HCT116 (cell line): ENCODE data around the gene RSPH6A. TPM values are rescaled to one million over a fixed set of nuclear protein-coding genes. Genes with fewer than 3 reads are reported as not detected.

Experiments used
- ATAC-seq: fragments of 200-7000 bp; cut with Tn5 transposase; 2 replicates; pipeline ENCODE4 v1.9.1; 2020; ENCODE audit warnings: mild to moderate bottlenecking, moderate library complexity
- BruUV-seq: library from RNA; stranded (reverse); fragments of 400-500 nt; replicated peaks from 2 replicates; lab custom pipeline; 2021; lab: Mats Ljungman, UMichigan
- CTCF ChIA-PET: fragments of 300-600 bp; sonication (Branson Sonifier 250); formaldehyde crosslinking; loops from one replicate; lab custom pipeline; 2021; ENCODE audit warnings: antibody characterized with exemption; lab: Charles Lee
- POLR2A ChIA-PET: fragments of 300-600, 350-600 bp; sonication (Branson Sonifier 250); formaldehyde crosslinking; loops from one replicate; lab custom pipeline; 2021; ENCODE audit warnings: antibody characterized with exemption; lab: Charles Lee
- RAD21 ChIA-PET, 2 experiments: fragments of 300-600 bp; sonication (Branson Sonifier 250); formaldehyde crosslinking; loops; one replicate each; lab custom pipeline; 2023; ENCODE audit warnings: low total read pairs in 2 of 2; ENCODE audit not compliant: uncharacterized antibody in 2 of 2, unreplicated experiment in 2 of 2, low non-redundant PET in 1 of 2; lab: Charles Lee
- DNase-seq: peaks from one replicate; pipeline ENCODE4 v3.0.0-alpha.2; 2010; ENCODE audit warnings: low read depth, low spot score
- H2AFZ ChIP-seq: fragments of 200-600 bp; shearing (Covaris generic), sonication (generic); 2 replicates; pipeline ENCODE4 v1.6.1; 2017; ENCODE audit warnings: low read depth, mixed run types, mixed read lengths, antibody characterized with exemption, low read length; ENCODE audit not compliant: poor library complexity, severe bottlenecking
- H3K27ac ChIP-seq: 2 replicates; pipeline ENCODE4 v1.5.1; 2012; ENCODE audit warnings: low read depth, low read length
- H3K27me3 ChIP-seq: fragments of 200-600 bp; sonication (generic); 2 replicates; pipeline ENCODE4 v1.6.1; 2016; ENCODE audit warnings: mixed run types, low read length, mixed read lengths; ENCODE audit not compliant: insufficient read depth
- H3K36me3 ChIP-seq, 2 experiments: fragments of 200-500 bp in 1 of 2; fragments of 200-600 bp in 1 of 2; sonication (Bioruptor generic) in 1 of 2; sonication (generic) in 1 of 2; 2 replicates each; pipeline versions ENCODE4 v1.5.1 to v1.6.1; 2014 to 2016; ENCODE audit warnings: low read length in 2 of 2, inconsistent platforms in 1 of 2, mixed read lengths in 1 of 2, mixed run types in 1 of 2; ENCODE audit not compliant: insufficient read depth in 2 of 2, control insufficient read depth in 1 of 2
- H3K4me1 ChIP-seq, 2 experiments: fragments of 200-600 bp in 1 of 2; sonication (generic) in 1 of 2; 2 replicates each; pipeline versions ENCODE4 v1.5.1 to v1.6.1; 2012 to 2017; ENCODE audit warnings: low read length in 2 of 2, inconsistent platforms in 1 of 2, mild to moderate bottlenecking in 1 of 2, mixed read lengths in 1 of 2, mixed run types in 1 of 2, moderate library complexity in 1 of 2; ENCODE audit not compliant: insufficient read depth in 2 of 2, control insufficient read depth in 1 of 2
- H3K4me2 ChIP-seq: fragments of 200-600 bp; sonication (generic); 2 replicates; pipeline ENCODE4 v1.6.1; 2017; ENCODE audit warnings: mixed run types, low read length, mixed read lengths
- H3K4me3 ChIP-seq, 2 experiments: fragments of 200-600 bp in 1 of 2; sonication (generic) in 1 of 2; replicated peaks in 1 of 2; 2 replicates each; pipeline ENCODE4 v1.5.1; 2011 to 2016; ENCODE audit warnings: low read length in 2 of 2, control low read depth in 1 of 2, low read depth in 1 of 2, mild to moderate bottlenecking in 1 of 2, mixed read lengths in 1 of 2, mixed run types in 1 of 2
- H3K79me2 ChIP-seq: fragments of 200-600 bp; sonication (generic); 2 replicates; pipeline ENCODE4 v1.6.1; 2017; ENCODE audit warnings: mild to moderate bottlenecking, mixed run types, low read length, moderate library complexity, mixed read lengths; ENCODE audit not compliant: insufficient read depth
- H3K9ac ChIP-seq: fragments of 200-600 bp; sonication (generic); 2 replicates; pipeline ENCODE4 v1.6.1; 2016; ENCODE audit warnings: low read length, mixed read lengths
- H3K9me2 ChIP-seq: fragments of 200-600 bp; sonication (generic), shearing (Covaris generic); 2 replicates; pipeline ENCODE4 v1.6.1; 2017; ENCODE audit warnings: mixed run types, mild to moderate bottlenecking, moderate library complexity; ENCODE audit not compliant: insufficient read depth
- H3K9me3 ChIP-seq, 2 experiments: fragments of 200-500 bp in 1 of 2; fragments of 200-600 bp in 1 of 2; sonication (Bioruptor generic) in 1 of 2; sonication (generic) in 1 of 2; 2 replicates each; pipeline ENCODE4 v1.6.1; 2014 to 2017; ENCODE audit warnings: low read length in 2 of 2, mixed read lengths in 2 of 2, inconsistent platforms in 1 of 2, low read depth in 1 of 2, mild to moderate bottlenecking in 1 of 2, mixed run types in 1 of 2, moderate library complexity in 1 of 2; ENCODE audit not compliant: control insufficient read depth in 1 of 2, insufficient read depth in 1 of 2
- H4K20me1 ChIP-seq: fragments of 200-600 bp; sonication (generic), shearing (Covaris generic); 2 replicates; pipeline ENCODE4 v1.6.1; 2017; ENCODE audit warnings: mixed run types, mild to moderate bottlenecking, moderate library complexity; ENCODE audit not compliant: insufficient read depth
- EZH2phosphoT487 ChIP-seq: fragments of 200-600 bp; IDR thresholded peaks from 2 replicates; pipeline ENCODE4 v1.6.1; 2018; ENCODE audit warnings: antibody characterized with exemption, borderline replicate concordance
- JUND ChIP-seq: IDR thresholded peaks from 2 replicates; pipeline ENCODE4 v1.6.1; 2012
- RAD21 ChIP-seq: IDR thresholded peaks from 2 replicates; pipeline ENCODE4 v1.6.1; 2012; ENCODE audit warnings: low read depth, mild to moderate bottlenecking
- SIN3A ChIP-seq: IDR thresholded peaks from 2 replicates; pipeline ENCODE4 v1.6.1; 2012; ENCODE audit warnings: low read depth
- SP1 ChIP-seq: IDR thresholded peaks from 2 replicates; pipeline ENCODE4 v1.6.1; 2012; ENCODE audit warnings: low read depth
- SRF ChIP-seq: IDR thresholded peaks from 2 replicates; pipeline ENCODE4 v1.6.1; 2012; ENCODE audit warnings: low read depth
- ZNF274 ChIP-seq: fragments of 200-500 bp; sonication (Bioruptor generic); IDR thresholded peaks from 2 replicates; pipeline ENCODE4 v1.6.1; 2014; ENCODE audit warnings: mild to moderate bottlenecking, low read depth, low read length, inconsistent platforms
- intact Hi-C: fragments of 100-400 bp; cut with micrococcal nuclease; formaldehyde crosslinking; loops from 2 replicates; pipeline ENCODE4 v1.10.0; 2022
- total RNA-seq: library from RNA; stranded (reverse); gene quantifications from one replicate; pipeline ENCODE4 v1.2.1, GENCODE V29; 2021; ENCODE audit not compliant: unreplicated experiment
- TF ChIP-seq, protein P1 (sequence below): IDR thresholded peaks from 2 replicates; pipeline ENCODE4 v1.6.1; 2012
- TF ChIP-seq, protein P2 (sequence below): IDR thresholded peaks from 2 replicates; pipeline ENCODE4 v1.6.1; 2012; ENCODE audit warnings: low read depth
- TF ChIP-seq, protein P3 (sequence below): IDR thresholded peaks from 2 replicates; pipeline ENCODE4 v1.6.1; 2012

The RSPH6A gene
- total RNA-seq, 1 experiment from 2014 or later = 0.57 TPM

DNA sequence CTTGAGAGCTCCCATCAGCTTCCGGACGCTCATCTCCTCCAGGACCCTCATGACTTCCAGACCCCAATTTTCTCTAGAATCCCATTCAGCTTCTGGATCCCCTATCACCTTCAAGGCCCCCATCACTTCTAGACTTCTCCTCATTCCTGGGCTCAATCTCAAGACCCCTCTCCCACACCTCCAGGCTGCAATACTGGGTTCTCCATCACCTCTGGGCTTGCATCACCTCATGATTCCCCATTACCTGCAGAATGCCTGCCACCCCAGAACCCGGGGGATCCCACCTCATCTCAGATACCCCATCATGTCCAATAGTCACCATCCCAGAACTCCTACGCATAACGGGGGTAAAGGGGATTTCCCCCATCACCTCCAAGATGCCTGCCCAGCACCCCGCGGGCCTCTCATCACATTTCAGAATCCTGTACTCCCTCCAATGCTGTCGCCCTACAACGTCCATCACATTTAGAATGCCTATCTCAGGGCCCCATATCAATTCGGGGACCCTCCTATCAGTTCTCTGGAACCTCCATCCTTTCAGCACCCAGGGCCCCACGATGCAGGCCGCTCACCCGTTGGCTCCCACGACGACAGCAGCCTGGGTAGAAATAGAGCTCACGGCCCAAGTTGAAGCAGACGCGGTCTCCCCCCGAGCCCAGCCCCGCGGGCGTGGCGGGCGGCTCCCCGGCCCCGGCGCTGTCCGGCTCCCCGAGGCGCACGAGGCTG, 23.2 kb downstream of the RSPH6A start (continued):
- TF ChIP-seq ZNF274 = no peak

DNA sequence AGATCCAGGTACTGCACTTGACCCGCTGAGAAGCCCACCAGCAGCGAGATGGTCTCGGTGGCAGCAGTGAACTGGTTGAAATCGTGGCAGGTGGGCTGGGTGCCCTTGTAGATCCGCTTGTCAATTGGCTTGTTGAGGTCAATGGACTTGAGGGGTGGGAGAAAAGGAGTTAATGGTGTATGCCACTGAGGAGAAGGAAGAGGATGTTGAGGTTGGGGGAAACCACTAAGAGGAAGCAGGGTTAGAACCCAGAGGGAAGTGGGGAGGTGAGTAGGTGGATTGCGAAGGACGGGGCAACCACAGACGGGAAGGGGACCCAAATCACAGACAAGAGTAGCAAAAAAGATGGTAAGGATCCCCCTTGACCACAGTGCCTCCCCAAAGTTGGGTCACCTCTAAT, 24.2 kb downstream of the RSPH6A start:
- H3K27ac ChIP-seq = no peak overlapping the region; the same call in 1 of the 2 replicates
- H3K9me3 ChIP-seq = no peaks in the 10 kb centered on the region
- RAD21 ChIA-PET = no interaction called here
- ATAC-seq (no peak), DNase-seq (no peak)
- intact Hi-C loops = no loop called here
- H3K4me3 ChIP-seq = peak overlapping the region; percentile 92 to 99; a peak in 2 of 4 replicates
- H4K20me1 ChIP-seq = no peaks in the 10 kb centered on the region
- H3K9ac ChIP-seq = no peak overlapping the region
- H3K36me3 ChIP-seq = peaks cover 10 to 13% of the 10 kb centered on the region in 2 experiments; a peak in 3 of 4 replicates
- POLR2A ChIA-PET = no interaction called here
- H3K9me2 ChIP-seq = no peaks in the 10 kb centered on the region
- TF ChIP-seq, protein P1, sequence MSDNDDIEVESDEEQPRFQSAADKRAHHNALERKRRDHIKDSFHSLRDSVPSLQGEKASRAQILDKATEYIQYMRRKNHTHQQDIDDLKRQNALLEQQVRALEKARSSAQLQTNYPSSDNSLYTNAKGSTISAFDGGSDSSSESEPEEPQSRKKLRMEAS = no peak
- TF ChIP-seq, protein P2, sequence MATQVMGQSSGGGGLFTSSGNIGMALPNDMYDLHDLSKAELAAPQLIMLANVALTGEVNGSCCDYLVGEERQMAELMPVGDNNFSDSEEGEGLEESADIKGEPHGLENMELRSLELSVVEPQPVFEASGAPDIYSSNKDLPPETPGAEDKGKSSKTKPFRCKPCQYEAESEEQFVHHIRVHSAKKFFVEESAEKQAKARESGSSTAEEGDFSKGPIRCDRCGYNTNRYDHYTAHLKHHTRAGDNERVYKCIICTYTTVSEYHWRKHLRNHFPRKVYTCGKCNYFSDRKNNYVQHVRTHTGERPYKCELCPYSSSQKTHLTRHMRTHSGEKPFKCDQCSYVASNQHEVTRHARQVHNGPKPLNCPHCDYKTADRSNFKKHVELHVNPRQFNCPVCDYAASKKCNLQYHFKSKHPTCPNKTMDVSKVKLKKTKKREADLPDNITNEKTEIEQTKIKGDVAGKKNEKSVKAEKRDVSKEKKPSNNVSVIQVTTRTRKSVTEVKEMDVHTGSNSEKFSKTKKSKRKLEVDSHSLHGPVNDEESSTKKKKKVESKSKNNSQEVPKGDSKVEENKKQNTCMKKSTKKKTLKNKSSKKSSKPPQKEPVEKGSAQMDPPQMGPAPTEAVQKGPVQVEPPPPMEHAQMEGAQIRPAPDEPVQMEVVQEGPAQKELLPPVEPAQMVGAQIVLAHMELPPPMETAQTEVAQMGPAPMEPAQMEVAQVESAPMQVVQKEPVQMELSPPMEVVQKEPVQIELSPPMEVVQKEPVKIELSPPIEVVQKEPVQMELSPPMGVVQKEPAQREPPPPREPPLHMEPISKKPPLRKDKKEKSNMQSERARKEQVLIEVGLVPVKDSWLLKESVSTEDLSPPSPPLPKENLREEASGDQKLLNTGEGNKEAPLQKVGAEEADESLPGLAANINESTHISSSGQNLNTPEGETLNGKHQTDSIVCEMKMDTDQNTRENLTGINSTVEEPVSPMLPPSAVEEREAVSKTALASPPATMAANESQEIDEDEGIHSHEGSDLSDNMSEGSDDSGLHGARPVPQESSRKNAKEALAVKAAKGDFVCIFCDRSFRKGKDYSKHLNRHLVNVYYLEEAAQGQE = no peak
- TF ChIP-seq, protein P3, sequence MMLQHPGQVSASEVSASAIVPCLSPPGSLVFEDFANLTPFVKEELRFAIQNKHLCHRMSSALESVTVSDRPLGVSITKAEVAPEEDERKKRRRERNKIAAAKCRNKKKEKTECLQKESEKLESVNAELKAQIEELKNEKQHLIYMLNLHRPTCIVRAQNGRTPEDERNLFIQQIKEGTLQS = no peak
- TF ChIP-seq JUND (no peak), SIN3A (no peak), SP1 (no peak), SRF (no peak), EZH2phosphoT487 (no peak), RAD21 (no peak)
- H3K4me1 ChIP-seq = peaks cover 12 to 20% of the 10 kb centered on the region in 2 experiments; a peak in 3 of 4 replicates
- no peak overlapping the region for H2AFZ ChIP-seq
- H3K27me3 ChIP-seq = no peaks in the 10 kb centered on the region
- no TSS peak for BruUV-seq
- CTCF ChIA-PET = interaction anchor here (1.2 kb wide), 1 partner anchor 12 kb away, joined by 3 read pairs; no protein-coding TSS in a partner anchor
- peak overlapping the region; percentile 100 for H3K4me2 ChIP-seq
- peaks cover 19% of the 10 kb centered on the region for H3K79me2 ChIP-seq
